SIG-M5 (cell line): ENCODE results near the gene AFG3L2.
"Not testable (repeated sequence)": the region's sequence is repeated elsewhere in the genome, so short reads cannot be mapped to it uniquely, and the experiment has no call there.

ENCODE experiments used
- DNase-seq: peaks from one replicate; lab custom pipeline; 2025; lab: John Stamatoyannopoulos, UW

The AFG3L2 gene

DNA sequence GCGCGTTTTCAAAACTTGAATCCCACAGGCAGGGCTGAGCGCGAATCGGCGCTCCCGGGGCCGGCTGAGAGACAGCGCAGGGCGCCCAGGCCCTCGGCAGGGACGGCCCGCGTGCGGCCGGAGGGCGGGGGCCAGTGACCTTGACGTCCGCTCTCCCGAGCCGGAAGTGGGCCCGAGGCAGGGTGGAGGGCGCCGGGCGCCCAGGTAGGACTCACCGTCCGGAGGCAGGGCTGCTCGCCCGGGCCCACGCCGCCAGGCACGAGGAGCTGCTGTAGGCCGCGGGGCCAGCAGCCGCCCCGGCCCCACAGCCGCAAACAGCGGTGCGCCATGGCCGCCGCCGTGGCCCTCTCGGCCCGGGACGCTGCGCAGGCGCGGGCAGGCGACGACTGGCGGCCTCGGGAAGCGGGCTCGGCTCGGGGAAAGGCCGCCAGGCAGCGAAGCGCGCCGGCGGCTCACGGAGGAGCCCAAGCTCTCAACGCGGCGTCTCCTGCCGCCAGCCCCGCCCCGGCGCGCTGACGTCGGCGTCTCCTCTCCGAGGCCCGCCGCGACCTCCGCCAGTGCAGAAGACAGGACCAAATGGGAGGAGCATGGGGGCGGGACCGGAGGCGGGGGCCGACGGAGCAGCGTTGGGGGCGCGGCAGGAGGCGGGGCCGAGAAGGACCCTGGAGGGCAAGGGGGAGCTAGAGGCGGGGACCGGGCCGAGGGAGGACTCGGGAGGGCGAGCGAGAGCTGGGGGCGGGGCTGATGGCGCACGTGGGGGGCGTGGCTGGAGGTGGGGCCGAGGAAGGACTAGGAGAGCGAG, at the start of gene AFG3L2:
AFG3L2 (minus strand) TSS at position 474 of the 802 bp plus-strand sequence; CDS start at position 329, 145 bp downstream.
- peak; percentile 89 for DNase-seq

DNA sequence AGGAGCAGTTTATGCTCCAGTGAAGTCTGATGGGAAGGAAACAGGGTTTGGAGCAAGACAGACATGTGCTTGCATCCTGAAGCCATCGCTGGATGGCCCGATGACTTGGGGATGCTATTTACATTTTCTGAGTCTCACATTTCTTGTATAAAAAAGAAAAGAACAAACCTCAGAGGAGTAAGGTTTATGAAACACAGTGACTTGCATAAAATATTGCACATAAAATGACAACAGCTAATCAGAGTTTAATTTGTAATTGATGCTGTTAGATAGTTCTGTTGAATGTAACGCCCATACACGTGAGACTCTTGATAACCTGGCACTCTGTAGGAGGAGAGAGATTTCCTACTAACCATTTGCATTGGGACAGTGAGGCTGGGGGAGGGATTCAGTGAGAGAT, 47.2 kb upstream of the AFG3L2 start:
- DNase-seq, result no peak

DNA sequence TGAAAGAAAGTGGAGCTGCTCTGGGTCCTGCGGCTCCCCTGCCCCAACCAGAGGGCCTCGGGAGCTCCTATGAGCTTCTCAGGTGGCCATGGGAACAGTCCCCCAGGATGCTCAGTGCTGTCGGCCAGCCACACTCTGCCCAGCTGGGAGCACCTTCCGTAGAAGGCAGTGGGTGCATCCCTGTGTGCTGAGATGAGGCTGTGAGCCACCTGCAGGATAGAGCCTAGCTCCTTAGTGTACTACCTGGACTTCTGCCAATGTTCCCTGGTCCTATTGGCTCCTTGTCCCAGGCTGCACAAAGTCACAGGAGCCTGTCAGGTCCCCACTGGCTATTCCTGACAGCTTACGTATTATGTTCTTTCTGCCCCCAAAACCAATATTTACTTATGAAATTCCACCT, 46.8 kb upstream of the AFG3L2 start:
- DNase-seq, result no peak

DNA sequence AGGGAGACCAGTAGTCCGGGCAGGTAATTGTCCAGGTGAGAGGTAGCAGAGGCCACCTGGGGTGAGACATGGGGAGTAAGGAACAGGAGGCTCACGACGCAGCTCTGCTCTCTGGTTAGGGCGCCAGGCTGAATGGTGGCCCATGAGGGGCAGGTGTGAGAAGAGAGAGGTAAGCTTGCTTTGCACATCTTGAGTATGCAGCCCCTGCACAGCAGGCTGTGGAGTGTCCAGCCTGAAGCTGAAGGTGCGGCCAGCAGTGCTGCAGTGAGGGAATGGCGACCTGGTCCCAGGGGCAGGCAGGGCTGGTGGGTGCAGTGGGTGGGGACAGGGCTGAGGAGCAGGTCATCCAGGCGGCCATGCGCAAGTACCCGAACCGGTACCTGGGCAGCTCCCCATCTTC, 46.4 kb upstream of the AFG3L2 start:
- DNase-seq, result no peak

DNA sequence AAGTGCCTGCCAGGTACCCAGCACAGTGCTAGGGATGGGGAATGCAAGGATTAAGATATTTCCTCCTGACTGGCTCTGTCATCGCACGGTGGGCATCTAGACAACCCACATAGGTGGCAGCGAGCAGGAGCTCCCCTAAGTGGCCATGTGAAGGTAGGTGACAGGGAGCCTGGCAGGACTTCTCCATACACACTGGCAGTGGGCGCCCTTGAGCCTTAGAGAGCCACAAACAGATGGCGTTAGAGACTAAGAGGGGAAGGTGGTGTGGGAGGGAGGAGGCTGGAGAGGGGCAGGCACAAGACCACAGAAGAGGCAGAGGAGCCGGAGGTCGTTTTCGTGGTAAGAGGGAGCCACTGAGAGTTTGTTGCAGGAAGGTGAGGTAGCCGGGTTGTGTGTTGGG, 45.9 kb upstream of the AFG3L2 start:
- no peak for DNase-seq

DNA sequence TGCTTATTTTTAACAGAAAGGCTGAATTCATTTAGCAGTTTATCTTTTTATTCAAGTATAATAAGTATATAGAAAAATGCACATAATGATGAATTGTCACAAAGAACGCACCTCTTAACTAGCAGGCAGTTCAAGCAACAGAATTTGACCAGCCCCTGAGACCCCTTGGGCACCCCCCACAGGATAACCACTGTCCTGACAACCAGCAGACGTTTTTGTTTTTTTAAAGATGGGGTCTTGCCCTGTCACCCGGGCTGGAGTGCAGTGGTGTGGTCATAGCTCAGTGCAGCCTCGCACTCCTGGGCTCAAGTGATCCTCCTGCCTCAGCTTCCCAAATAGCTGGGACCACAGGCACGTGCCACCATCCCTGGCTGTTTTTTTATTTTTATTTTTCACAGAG, 44.7 kb upstream of the AFG3L2 start:
- DNase-seq, result no peak

DNA sequence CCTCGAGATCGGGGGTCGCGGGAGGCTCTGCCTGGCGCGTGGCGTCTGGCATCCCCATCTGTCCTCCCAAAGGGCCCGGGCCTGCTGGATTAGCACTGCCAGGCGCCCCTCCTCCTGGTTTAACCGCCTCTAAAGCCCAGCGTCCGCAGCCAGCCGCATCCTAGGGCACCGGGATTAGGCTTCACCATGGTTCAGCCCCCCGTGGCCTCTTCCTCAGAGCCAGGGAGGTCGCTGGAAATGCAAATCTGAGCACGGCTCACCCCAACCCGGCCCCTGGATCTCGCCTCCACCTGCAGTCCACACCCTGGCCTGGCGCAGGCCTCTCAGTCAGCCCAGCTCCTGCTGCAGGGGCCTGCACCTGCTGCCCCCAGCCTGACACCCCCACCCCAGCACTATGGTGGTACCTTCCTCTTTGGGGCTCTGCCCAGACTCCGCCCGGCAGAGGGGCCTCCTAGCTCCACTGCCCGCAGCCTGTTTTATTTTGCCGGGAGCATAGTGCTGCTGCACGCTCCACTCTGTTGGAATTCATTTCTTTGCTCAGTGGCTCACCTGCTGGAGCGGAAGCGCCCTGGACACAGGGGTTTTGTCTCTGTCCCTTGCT, 43.9 kb upstream of the AFG3L2 start:
- no peak for DNase-seq

DNA sequence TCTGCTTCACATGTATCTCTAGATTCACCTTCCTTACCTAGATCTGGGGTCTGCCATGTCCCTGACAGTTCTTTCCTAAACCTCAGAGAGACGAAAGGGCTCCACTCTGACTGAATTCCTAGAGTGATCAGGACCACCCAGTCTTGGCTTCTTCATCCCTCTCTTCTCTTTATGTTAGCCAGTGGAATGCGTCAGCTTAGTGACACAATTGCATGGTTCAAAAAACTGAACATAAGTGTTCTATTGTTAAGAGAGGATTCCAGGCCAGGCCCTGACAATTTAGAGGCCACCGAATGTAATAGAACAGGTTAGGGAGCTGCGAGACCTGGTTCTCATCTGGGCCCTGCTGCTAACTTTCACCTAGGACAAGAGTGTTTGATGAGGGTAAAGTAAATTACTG, 40.7 kb upstream of the AFG3L2 start:
- DNase-seq, result no peak

DNA sequence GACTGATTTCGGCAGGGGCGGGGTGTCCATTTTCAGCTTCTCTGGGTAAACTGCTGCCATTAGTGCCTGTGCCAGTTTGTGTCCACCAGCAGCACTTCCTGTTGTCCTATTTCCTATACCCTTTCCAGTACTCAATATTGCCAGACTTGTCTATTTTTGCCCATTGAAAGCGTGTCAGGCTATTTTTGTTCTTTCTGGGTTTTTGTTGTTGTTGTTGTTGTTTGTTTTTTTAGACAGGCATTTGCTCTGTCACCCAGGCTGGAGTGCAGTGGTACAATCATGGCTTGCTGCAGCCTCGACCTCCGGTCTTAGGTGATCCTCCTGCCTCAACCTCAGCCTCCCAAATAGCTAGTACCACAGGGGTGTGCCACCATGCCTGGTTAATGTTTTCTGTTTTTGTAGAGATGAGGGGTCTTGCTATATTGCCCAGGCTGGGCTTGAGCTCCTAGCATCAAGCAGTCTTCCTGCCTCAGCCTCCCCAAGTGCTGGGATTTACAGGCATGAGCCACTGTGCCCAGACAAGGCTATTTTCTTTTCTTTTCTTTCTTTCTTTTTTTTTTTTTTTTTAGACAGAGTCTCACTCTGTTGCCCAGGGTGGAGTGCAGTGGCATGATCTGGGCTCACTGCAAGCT, 39.2 kb upstream of the AFG3L2 start:
- DNase-seq, result no peak

DNA sequence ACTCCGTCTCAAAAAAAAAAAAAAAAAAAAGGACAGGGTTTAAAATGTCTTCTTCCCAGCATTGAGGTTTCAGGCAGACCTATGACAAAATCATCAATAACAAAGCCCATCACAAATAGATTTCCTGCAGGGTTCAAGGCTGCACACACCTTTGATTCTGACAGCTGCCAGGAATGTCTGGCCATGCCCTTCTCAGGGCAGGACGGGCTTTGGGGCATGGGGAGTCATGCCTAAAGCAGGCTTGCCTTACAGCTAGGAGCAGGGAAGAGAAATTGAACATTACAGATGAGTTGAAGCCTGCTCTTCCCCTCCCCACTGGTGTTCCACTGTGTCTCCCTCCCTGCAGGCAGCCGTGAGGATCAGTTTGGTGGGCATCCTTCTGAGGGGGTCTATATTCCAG, 34.4 kb upstream of the AFG3L2 start:
- DNase-seq, result no peak

DNA sequence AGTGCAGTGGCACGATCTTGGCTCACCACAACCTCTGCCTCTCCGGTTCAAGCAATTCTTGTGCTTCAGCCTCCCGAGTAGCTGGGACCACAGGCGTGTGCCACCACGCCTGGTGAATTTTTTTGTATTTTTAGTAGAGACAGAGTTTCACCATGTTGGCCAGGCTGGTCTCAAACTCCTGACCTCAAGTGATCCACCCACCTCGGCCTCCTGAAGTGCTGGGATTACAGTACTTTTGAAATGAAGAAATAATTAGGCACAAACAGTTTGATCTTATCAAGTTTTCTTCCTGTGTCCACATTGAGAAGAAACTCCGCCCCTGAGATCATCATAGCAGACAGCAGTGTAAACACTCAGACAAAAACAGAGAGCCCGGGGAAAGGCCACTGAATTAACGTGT, 33.7 kb upstream of the AFG3L2 start:
- DNase-seq, result not testable (repeated sequence)

DNA sequence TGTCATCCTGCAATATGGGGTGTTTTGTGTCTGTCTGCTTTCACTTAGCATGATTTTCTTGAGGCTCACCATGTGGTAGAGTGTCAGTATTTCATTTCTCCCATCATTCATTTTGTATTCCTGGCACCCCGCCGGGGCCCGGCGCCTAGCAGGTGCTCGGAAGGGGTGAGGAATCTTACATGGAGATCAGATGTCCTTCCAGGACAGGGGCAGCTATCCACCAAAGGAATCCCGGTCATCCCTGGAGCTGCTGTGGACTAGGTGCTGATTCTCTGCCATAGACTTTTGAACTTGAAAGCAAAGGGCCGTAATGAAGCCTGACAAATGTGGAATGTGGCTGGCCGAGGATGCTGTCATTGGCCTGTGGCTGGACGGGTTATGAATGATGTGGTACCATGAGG, 33.1 kb upstream of the AFG3L2 start:
- no peak for DNase-seq

DNA sequence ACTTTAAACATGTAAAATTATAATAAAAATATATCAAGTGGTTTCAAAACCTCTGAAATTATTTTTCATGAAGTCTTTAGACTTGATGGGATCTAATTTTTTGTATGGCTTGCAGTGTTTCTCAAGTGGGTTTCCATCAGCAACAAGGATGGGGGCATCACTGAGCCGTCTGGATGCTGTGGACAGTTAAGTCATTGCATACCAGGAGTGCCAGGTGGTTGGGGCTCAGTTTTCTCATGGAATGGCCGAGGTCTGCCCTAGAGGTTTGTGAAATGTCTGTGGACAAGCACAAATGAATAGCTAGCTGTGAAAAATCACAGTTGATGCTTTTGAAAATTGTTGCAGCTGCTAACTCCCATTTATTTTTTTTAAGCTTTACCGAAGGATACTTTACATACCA, 32.4 kb upstream of the AFG3L2 start:
- DNase-seq, result no peak

DNA sequence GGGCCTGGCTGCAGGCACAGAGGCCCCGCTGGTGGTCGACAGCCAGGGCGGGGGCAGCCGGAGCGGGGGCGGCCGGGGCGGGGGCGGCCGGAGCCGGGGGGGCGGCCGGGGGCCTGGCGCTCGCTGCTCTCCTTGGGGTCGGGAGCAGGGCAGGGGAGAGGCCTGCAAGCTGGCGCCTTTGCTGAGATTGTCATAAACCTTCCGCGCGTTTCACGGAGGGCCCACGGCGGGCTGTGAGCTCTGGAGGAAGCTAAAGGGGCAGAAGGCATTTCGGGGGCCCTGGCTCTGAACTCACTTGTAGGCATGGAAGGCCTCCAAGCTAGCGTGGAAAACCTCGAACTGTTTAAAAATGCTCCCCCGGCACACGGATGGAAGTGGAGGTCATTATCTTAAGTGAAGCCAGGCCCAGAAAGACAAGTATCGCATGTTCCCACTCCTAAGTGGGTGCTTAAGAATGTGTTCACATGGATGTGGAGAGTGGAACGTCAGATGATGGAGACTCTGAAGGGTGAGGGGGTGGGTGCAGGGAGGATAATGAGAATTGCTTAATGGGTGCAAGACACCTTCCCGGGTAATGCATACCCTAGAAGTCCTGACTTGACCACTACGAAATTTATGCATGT, 31.3 kb upstream of the AFG3L2 start:
- DNase-seq, result no peak

DNA sequence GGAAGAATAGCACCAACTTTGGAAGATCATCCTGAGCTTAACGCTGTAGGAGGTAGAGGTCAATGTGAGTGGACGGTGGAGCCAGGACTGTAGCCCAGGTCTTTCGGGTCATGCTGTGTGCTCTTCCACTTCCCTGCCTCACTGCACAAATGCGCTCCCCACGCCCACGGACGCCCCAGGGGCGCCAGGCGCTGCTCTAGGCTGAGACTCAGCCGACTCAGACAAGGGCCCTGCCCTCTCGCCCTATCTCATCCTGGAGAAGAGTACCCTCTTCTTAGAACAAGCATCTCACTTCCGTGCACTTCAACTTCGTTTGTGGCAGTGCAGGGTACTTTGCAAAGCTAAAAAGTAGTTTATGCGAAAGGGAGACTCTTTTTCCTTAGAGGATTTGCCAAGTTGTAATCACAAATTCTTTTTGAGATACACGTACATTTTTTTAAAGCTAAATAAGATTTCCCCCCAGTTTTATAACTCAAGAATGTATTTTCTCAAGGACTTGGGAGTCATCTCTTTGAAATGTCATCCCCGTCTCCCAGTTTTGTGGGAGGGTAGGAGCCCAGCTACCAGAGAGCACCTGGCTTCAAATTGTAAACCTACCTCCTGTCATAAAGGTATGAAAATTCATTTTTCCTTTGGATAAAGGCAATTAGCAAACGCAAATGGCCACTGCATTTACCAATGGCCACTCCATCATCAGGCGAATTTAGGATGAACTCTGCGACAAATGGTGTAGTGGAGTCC, 29.5 kb upstream of the AFG3L2 start:
- no peak for DNase-seq

DNA sequence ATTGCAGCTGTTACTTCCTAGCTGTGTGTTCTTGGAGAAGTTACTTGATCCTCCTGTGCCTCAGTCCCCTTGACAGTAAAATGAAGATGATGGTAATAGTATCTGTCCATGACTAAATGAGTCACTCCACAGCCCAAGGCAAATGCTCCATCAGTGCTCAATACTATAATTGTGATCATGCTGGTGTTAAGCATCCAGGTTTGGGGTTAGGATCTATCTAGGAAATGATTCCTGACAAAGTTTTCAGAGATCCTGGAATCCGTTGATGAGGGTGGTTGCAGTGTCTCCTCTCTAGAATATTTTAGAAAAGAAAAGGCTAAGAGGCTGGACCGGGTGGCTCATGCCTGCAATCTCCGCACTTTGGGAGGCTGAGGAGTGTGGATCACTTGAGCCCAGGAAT, 28.0 kb upstream of the AFG3L2 start:
- DNase-seq, result no peak

DNA sequence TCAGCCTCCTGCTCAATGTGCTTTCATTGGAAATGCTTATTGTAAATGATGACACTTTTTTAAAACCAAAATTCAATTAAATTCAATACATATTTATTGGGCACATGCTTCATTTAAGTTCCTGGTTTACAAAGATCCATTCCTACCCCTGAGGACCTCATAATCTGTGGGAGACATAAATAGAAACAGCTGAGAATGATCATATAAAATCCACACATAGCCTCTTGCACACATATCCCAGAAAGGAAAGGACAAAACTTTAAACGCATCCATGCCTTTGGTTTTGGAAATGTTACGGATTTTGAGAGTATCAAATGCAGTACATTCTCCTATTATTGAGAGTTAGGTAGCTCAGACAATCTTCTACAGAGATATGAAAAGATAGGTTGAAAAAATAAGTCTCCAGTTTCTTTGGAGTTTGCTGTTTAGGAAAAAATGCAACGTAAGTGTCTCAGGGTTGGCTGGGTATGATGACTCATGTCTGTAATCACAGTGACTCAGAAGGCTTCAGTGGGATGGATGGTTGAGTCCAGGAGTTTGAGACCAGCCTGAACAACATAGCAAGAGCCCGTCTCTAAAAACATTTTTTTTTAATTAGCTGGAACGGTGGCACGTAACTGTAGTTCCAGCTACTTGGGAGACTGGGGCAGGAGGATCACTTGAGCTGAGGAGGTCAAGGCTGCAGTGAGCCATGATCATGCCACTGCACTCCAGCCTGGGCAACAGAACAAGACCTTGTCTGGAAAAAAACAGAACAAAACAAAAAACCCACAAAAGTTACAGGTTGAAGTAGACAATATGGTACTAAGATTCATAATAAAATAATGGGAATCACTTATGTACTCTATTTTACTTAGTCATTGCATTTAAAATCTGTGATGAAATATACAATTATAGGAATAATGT, 26.8 kb upstream of the AFG3L2 start:
- no peak for DNase-seq

DNA sequence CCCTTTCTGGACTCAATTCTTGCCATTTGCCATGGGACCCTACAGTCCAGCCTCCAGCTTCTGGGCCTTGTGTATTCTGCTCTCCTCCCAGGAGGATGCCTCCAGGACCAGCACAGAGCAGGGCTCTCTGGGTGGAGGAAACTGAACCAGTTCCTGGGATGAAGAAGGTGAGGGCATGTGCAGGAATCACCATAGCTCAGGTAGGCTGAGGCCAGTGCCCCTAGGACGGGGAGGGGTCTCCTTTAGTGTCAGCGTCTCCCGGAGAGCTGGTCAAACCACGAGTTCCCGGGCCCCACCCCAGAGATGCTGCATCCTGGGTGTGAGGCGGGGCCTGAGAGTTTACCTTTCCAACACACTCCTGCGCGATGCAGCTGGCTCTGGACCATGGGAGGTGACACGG, 24.9 kb upstream of the AFG3L2 start:
- no peak for DNase-seq

DNA sequence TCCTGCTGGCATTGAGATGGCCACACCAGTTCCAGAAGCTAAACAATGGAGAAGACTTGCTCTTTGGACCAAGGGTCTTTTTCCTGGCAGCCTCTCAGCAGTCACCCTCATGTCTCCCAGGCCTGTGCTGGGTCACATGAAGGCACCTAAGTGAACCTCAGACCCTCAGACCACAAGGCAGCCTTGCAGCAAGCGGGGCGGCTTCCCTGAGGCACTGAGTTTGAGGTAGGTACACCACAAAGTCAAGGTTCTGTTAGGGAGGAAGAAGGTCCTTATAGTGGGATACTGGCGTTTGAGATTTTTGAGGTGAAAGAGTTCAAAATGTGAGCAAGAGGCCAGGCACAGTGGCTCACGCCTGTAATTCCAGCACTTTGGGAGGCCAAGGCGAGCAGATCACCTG, 22.2 kb upstream of the AFG3L2 start:
- DNase-seq, result no peak

DNA sequence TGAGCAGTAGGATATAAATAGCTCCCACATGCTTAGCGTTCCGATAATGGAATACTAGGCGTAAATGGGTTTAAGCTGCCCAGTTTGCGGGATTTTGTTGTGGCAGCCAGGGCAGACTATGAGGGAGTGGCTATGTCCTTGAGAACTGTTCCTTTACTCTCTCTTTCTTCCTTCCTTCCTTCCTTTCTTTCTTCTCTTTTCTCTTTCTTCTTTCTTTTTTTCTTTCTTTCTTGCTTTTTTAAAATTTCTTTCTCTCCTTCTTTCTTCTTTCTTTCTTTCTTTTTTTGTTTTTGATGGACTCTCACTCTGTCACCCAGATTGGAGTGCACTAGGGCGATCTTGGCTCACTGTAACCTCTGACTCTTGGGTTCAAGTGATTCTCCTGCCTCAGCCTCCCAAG, 21.6 kb upstream of the AFG3L2 start:
- DNase-seq, result no peak

DNA sequence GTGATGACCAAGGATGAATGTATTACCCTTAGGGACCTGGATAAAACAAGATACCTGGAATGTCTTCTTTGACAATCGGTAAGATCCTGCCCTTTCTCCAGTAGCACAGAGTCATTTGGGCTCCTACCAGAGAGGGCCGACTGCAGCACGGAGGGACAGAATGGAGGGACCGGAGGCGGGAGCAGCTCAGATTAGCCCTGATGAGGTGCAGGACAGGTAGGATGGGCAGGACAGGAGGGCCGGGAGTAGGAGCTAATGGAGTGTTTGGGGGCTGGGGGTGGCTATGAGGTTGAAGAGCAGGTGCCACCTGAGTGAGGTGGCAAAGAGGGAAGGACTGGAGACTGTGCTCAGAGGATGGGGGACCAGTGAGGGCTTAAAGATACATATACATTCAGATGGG, 20.8 kb upstream of the AFG3L2 start:
- no peak for DNase-seq
